K562 (cell line): ENCODE measurements around the gene EXOSC1. TPM values are rescaled to one million over a fixed set of nuclear protein-coding genes. Genes with fewer than 3 reads are reported as not detected.

Source experiments
- CC2D1A ChIP-seq: fragments of 450-650 bp; IDR thresholded peaks from 2 replicates; pipeline ENCODE4 v1.6.1; 2017; ENCODE audit warnings: mild to moderate bottlenecking
- EGR1 ChIP-seq: fragments of 450-650 bp; conservative IDR thresholded peaks from 2 replicates; pipeline ENCODE4 v1.6.1; 2017; ENCODE audit warnings: mild to moderate bottlenecking
- FOS ChIP-seq: IDR thresholded peaks from 3 replicates; pipeline ENCODE4 v1.6.1; 2011; ENCODE audit not compliant: insufficient read length; ENCODE audit errors: extremely low read depth
- GTF3C2 ChIP-seq: IDR thresholded peaks from 3 replicates; pipeline ENCODE4 v1.6.1; 2011; ENCODE audit warnings: borderline replicate concordance, mild to moderate bottlenecking, moderate library complexity; ENCODE audit not compliant: insufficient read length; ENCODE audit errors: extremely low read depth
- KAT7 ChIP-seq: sonication (generic); formaldehyde crosslinking; IDR thresholded peaks from 2 replicates; pipeline ENCODE4 v1.8.0; 2022; ENCODE audit warnings: missing genetic modification reagents, mild to moderate bottlenecking, borderline replicate concordance
- MAX ChIP-seq: sonication (generic); formaldehyde crosslinking; IDR thresholded peaks from 2 replicates; pipeline ENCODE4 v1.9.0; 2022; ENCODE audit warnings: mild to moderate bottlenecking, missing genetic modification reagents
- PBX2 ChIP-seq, 2 experiments: IDR thresholded peaks in 1 of 2; conservative IDR thresholded peaks in 1 of 2; 2 replicates each; pipeline ENCODE4 v1.6.1; 2016; ENCODE audit warnings: low read depth in 2 of 2, mild to moderate bottlenecking in 1 of 2, missing compliant biosample characterization in 1 of 2, missing genetic modification characterization in 1 of 2, moderate library complexity in 1 of 2
- SMAD2 ChIP-seq: fragments of 150-350 bp; IDR thresholded peaks from 2 replicates; pipeline ENCODE4 v1.6.1; 2014; ENCODE audit warnings: low read depth, mild to moderate bottlenecking, low read length
- SMAD4 ChIP-seq: fragments of 250-450 bp; sonication (Bioruptor Pico); conservative IDR thresholded peaks from 2 replicates; pipeline ENCODE4 v1.8.0; 2021; ENCODE audit warnings: inconsistent platforms, mild to moderate bottlenecking, moderate library complexity
- THRAP3 ChIP-seq: fragments of 450-650 bp; IDR thresholded peaks from 2 replicates; pipeline ENCODE4 v1.6.1; 2016; ENCODE audit warnings: mild to moderate bottlenecking, inconsistent platforms, borderline replicate concordance
- YBX1 ChIP-seq: fragments of 450-650 bp; IDR thresholded peaks from 2 replicates; pipeline ENCODE4 v1.7.1; 2016; ENCODE audit warnings: mild to moderate bottlenecking
- ZFP1 ChIP-seq: fragments of 450-650 bp; formaldehyde crosslinking; IDR thresholded peaks from 2 replicates; pipeline ENCODE4 v1.4.0; 2020; ENCODE audit warnings: mild to moderate bottlenecking, mixed read lengths
- ZNF639 ChIP-seq, 2 experiments: fragments of 200-800 bp in 1 of 2; sonication (Bioruptor generic) in 1 of 2; sonication (generic) in 1 of 2; formaldehyde crosslinking in 1 of 2; IDR thresholded peaks in 1 of 2; conservative IDR thresholded peaks in 1 of 2; 2 replicates each; pipeline versions ENCODE4 v1.5.0 to v1.6.1; 2016 to 2020; ENCODE audit warnings: missing compliant biosample characterization in 1 of 2, missing genetic modification characterization in 1 of 2, missing genetic modification reagents in 1 of 2
- polyA plus RNA-seq, 8 experiments: library from polyadenylated mRNA; depleted of rRNA in 4 of 8; stranded (reverse) in 5 of 8; unstranded in 3 of 8; fragments of >200 nt; fragmentation: Nextera tagmentation in 2 of 8; fragmentation: Illumina TruSeq in 1 of 8; extraction: Ambion mirVana in 2 of 8; extraction: Trizol in 1 of 8; gene quantifications; 2 replicates each; pipeline versions ENCODE4 v1.2.1 to v1.2.3, GENCODE V29; 2011 to 2014; ENCODE audit warnings: inconsistent platforms in 1 of 8, missing spikeins in 1 of 8
- total RNA-seq, 7 experiments: library from RNA; depleted of rRNA in 6 of 7; stranded (reverse); fragments of >200 nt in 6 of 7; fragmentation: Illumina TruSeq in 2 of 7; extraction: Trizol in 2 of 7; gene quantifications; 2 replicates each; pipeline versions ENCODE4 v1.2.1 to v1.2.3, GENCODE V29; 2011 to 2021; ENCODE audit warnings: low replicate concordance in 1 of 7

EXOSC1 gene
- total and polyA plus RNA-seq, 9 of the 15 experiments (the other 6 are each of a cell fraction or from before 2014, with no cell fraction given): 44.3 to 117 (median 67.0) TPM

- TF ChIP-seq ZNF639 (CRISPR knock-in tag; conservative IDR thresholded peaks at IDR 0.05 in 1 of 2, IDR thresholded peaks at IDR 0.05 in 1 of 2): no peak
- TF ChIP-seq SMAD4: no peak
- no peak for TF ChIP-seq PBX2 (CRISPR knock-in tag; IDR thresholded peaks at IDR 0.05; ENCODE audit: low read depth)
- no peak for TF ChIP-seq PBX2 (tag; conservative IDR thresholded peaks at IDR 0.05; ENCODE audit: low read depth)
- TF ChIP-seq FOS: no peak
- no peak for TF ChIP-seq GTF3C2
- no peak for TF ChIP-seq YBX1
- TF ChIP-seq THRAP3: no peak
- TF ChIP-seq ZFP1 (CRISPR knock-in tag): no peak
- TF ChIP-seq EGR1: 0 out of 2 replicates have a peak, but pooled peaks have one; percentile 14
- TF ChIP-seq CC2D1A: no peak
- TF ChIP-seq MAX (CRISPR knock-in tag): peak; percentile 91
- 0 out of 2 replicates have a peak, but pooled peaks have one; percentile 76 for TF ChIP-seq KAT7 (CRISPR knock-in tag)
- TF ChIP-seq SMAD2: no peak
Observed at GRCh38 chr10:97400665-97401454, 44.9 kb downstream of the EXOSC1 start, which contains the start of gene RRP12 (continued).
